SK-MEL-5 (cell line): ENCODE measurements around the gene VPS11. TPM values are rescaled to one million over a fixed set of nuclear protein-coding genes. Genes with fewer than 3 reads are reported as not detected.
"Not testable (repeated sequence)": the region's sequence is repeated elsewhere in the genome, so short reads cannot be mapped to it uniquely, and the experiment has no call there.

Experiments
- DNase-seq: peaks from one replicate; pipeline ENCODE4 v3.0.0-alpha.2; 2016; ENCODE audit warnings: low read depth, low spot score
- in situ Hi-C: cut with HindIII; loops from 2 replicates; pipeline ENCODE4 v1.10.0; 2016; ENCODE audit warnings: low sequenced_read_pairs, high pct_unique_total_duplicates, low pct_unique_long_range_greater_than_20kb
- total RNA-seq: library from RNA; depleted of rRNA; stranded (reverse); fragments of >200 nt; shearing (Covaris generic); gene quantifications from 2 replicates; pipeline ENCODE4 v1.2.3, GENCODE V29; 2014

The VPS11 gene
- total RNA-seq, 1 experiment from 2014 or later = 43.7 TPM

- in situ Hi-C loops = no loop called here
Measured at GRCh38 chr11:119030329-119031047, 37.1 kb upstream of the VPS11 start, which contains the start of gene SLC37A4. TSS of gene SLC37A4 (minus strand) at chr11:119030877.

GRCh38 chr11:119031912-119032280, 35.7 kb upstream of the VPS11 start:
- no peak for DNase-seq

More at GRCh38 chr11:119030329-119031047, 37.1 kb upstream of the VPS11 start, which contains the start of gene SLC37A4:
- peak; percentile 95 for DNase-seq

GRCh38 chr11:119033421-119033820, 34.2 kb upstream of the VPS11 start:
- DNase-seq, in situ Hi-C loops: not testable (repeated sequence)

More at GRCh38 chr11:119031912-119032280, 35.7 kb upstream of the VPS11 start:
- in situ Hi-C loops = no loop called here

GRCh38 chr11:119034813-119035212, 32.8 kb upstream of the VPS11 start:
- in situ Hi-C loops = no loop called here
- DNase-seq = no peak

GRCh38 chr11:119038884-119039283, 28.7 kb upstream of the VPS11 start:
- in situ Hi-C loops = no loop called here
- DNase-seq = no peak

- in situ Hi-C loops, DNase-seq: not testable (repeated sequence)
Measured at GRCh38 chr11:119039471-119039870, 28.1 kb upstream of the VPS11 start.

GRCh38 chr11:119041821-119042514, 25.6 kb upstream of the VPS11 start:
- no peak for DNase-seq
- in situ Hi-C loops = no loop called here

- in situ Hi-C loops = no loop called here
- no peak for DNase-seq
Measured at GRCh38 chr11:119042927-119043326, 24.7 kb upstream of the VPS11 start.

GRCh38 chr11:119044708-119045107, 22.9 kb upstream of the VPS11 start:
- DNase-seq = no peak
- in situ Hi-C loops = no loop called here

GRCh38 chr11:119046489-119046888, 21.1 kb upstream of the VPS11 start:
- no peak for DNase-seq
- in situ Hi-C loops = no loop called here

GRCh38 chr11:119047205-119047604, 20.4 kb upstream of the VPS11 start:
- no peak for DNase-seq
- in situ Hi-C loops = no loop called here

GRCh38 chr11:119048644-119049043, 19.0 kb upstream of the VPS11 start:
- in situ Hi-C loops = no loop called here

GRCh38 chr11:119049081-119049480, 18.5 kb upstream of the VPS11 start:
- DNase-seq = no peak
- in situ Hi-C loops = no loop called here

More at GRCh38 chr11:119048644-119049043, 19.0 kb upstream of the VPS11 start:
- DNase-seq = no peak

- no peak for DNase-seq
- in situ Hi-C loops = no loop called here
Measured at GRCh38 chr11:119051440-119052162, 16.0 kb upstream of the VPS11 start.

GRCh38 chr11:119052163-119052814, 15.3 kb upstream of the VPS11 start:
- no peak for DNase-seq
- in situ Hi-C loops = no loop called here

GRCh38 chr11:119054418-119054817, 13.2 kb upstream of the VPS11 start:
- no peak for DNase-seq
- in situ Hi-C loops = no loop called here

GRCh38 chr11:119055901-119056300, 11.7 kb upstream of the VPS11 start:
- DNase-seq = peak; percentile 61
- in situ Hi-C loops = no loop called here
